ENCODE data around the gene SFRP2. TPM values are rescaled to one million over a fixed set of nuclear protein-coding genes. Genes with fewer than 3 reads are reported as not detected.
A peak's percentile ranks its signal among the peaks of the same experiment; 100 is the strongest.

Gene SFRP2
- total and polyA plus RNA-seq, 4 experiments from 2014 or later: not detected

- H3K9me3 ChIP-seq (ENCODE audit: control insufficient read depth in 1 of 2, low read length in 2 of 2): no peaks in the 10 kb centered on the region
- CTCF ChIA-PET (ENCODE audit: partially characterized antibody): no interaction called here
- H3K27me3 Mint-ChIP-seq: peaks cover 4% of the 10 kb centered on the region in 2 donors
Measured at GRCh38 chr4:153809916-153810810, 21.3 kb upstream of the SFRP2 start.

DNA sequence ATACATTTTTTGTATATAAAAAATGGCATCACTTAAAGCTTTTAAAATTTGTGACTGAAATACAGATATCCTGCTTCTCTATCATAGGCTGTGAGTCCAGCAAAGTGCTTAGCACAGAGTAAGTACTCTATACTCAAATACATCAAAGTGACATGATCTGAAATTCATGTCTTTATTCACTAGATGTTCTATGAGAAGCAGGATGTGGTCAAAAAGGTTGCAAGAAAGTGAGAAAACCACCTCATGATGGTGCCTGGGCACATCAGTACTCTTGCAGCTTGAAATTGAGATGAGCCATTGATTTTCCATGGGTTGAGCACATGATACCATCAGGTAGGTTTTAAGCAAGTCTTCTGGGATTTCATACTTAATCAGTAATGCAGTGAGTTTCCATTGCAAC, 20.4 kb upstream of the SFRP2 start:
- H3K27me3 Mint-ChIP-seq: peaks cover 1 to 2% of the 10 kb centered on the region in 2 donors
- Histone ChIP-seq H3K27me3 (ENCODE audit: insufficient read depth, low read length) (no peaks in the 10 kb centered on the region), H3K27ac (ENCODE audit: low read depth, low read length) (no peak overlapping the region), H3K4me3 (ENCODE audit: low read length in 2 of 2) (no peak overlapping the region), H3K9me3 (ENCODE audit: control insufficient read depth in 1 of 2, low read length in 2 of 2) (no peaks in the 10 kb centered on the region), H3K36me3 (ENCODE audit: insufficient read depth, low read length) (no peaks in the 10 kb centered on the region), H3K4me1 (ENCODE audit: insufficient read depth, low read length) (peaks cover 18% of the 10 kb centered on the region)
- peak overlapping the region in 4 of 8 donors; percentile 10 to 79 (median 33) for H3K4me3 Mint-ChIP-seq
- no peaks in the 10 kb centered on the region for H3K9me3 Mint-ChIP-seq
- no peaks in the 10 kb centered on the region for H3K36me3 Mint-ChIP-seq
- ChIA-PET POLR2A (ENCODE audit: partially characterized antibody) (no interaction called here), CTCF (ENCODE audit: partially characterized antibody) (no interaction called here)
- H3K4me1 Mint-ChIP-seq: peaks cover 17 to 22% (median 18%) of the 10 kb centered on the region in 4 donors
- H3K27ac Mint-ChIP-seq: peak overlapping the region in 2 of 7 donors; percentile 9 to 30
- intact Hi-C loops (cut with micrococcal nuclease): no loop called here
- peak in 4 of 5 donors; percentile 57 to 69 (median 62) for DNase-seq

More at GRCh38 chr4:153809916-153810810, 21.3 kb upstream of the SFRP2 start:
- Mint-ChIP-seq H3K4me1 (peaks cover 17 to 22% (median 18%) of the 10 kb centered on the region in 4 donors), H3K36me3 (no peaks in the 10 kb centered on the region), H3K4me3 (peak overlapping the region in 1 of 8 donors; percentile 79), H3K27ac (peak overlapping the region in 2 of 7 donors; percentile 7 to 26), H3K9me3 (no peaks in the 10 kb centered on the region)
- Histone ChIP-seq H3K27me3 (ENCODE audit: insufficient read depth, low read length) (no peaks in the 10 kb centered on the region), H3K4me1 (ENCODE audit: insufficient read depth, low read length) (peaks cover 18% of the 10 kb centered on the region), H3K27ac (ENCODE audit: low read depth, low read length) (no peak overlapping the region), H3K36me3 (ENCODE audit: insufficient read depth, low read length) (no peaks in the 10 kb centered on the region), H3K4me3 (ENCODE audit: low read length in 2 of 2) (no peak overlapping the region)
- intact Hi-C loops (cut with micrococcal nuclease): no loop called here
- POLR2A ChIA-PET (ENCODE audit: partially characterized antibody): no interaction called here
- no peak for DNase-seq

GRCh38 chr4:153808175-153808574, 19.3 kb upstream of the SFRP2 start:
- Histone ChIP-seq H3K36me3 (ENCODE audit: insufficient read depth, low read length) (no peaks in the 10 kb centered on the region), H3K4me3 (ENCODE audit: low read length in 2 of 2) (no peak overlapping the region), H3K4me1 (ENCODE audit: insufficient read depth, low read length) (peaks cover 18% of the 10 kb centered on the region), H3K27me3 (ENCODE audit: insufficient read depth, low read length) (no peaks in the 10 kb centered on the region), H3K27ac (ENCODE audit: low read depth, low read length) (no peak overlapping the region), H3K9me3 (ENCODE audit: control insufficient read depth in 1 of 2, low read length in 2 of 2) (no peaks in the 10 kb centered on the region)
- H3K4me1 Mint-ChIP-seq: peaks cover 17 to 22% (median 17%) of the 10 kb centered on the region in 4 donors
- H3K9me3 Mint-ChIP-seq: no peaks in the 10 kb centered on the region
- H3K36me3 Mint-ChIP-seq: no peaks in the 10 kb centered on the region
- H3K27ac Mint-ChIP-seq: no peak overlapping the region
- ChIA-PET POLR2A (ENCODE audit: partially characterized antibody) (no interaction called here), CTCF (ENCODE audit: partially characterized antibody) (no interaction called here)
- intact Hi-C loops (cut with micrococcal nuclease): no loop called here
- DNase-seq: no peak
- peak overlapping the region in 2 of 8 donors; percentile 39 to 43 for H3K4me3 Mint-ChIP-seq
- H3K27me3 Mint-ChIP-seq: peaks cover 1 to 2% of the 10 kb centered on the region in 2 donors

DNA sequence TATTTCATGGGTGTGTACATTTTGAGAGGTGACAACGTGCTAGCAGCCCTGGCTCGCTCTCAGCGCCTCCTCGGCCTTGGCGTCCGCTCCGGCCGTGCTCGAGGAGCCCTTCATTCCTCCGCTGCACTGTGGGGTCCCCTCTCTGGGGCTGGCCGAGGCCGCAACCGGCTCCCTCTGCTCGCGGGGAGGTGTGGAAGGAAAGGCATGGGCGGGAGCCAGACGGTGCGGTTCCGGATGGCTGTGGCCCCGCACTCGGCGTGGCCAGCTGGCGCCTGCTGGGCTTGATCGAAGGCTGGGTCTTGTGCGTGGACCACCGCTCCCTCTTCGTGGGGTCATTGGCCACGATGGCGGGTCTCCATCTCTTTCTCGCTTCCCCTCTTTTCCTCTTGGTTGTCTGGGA, 17.2 kb upstream of the SFRP2 start:
- Histone ChIP-seq H3K27me3 (ENCODE audit: insufficient read depth, low read length) (no peaks in the 10 kb centered on the region), H3K36me3 (ENCODE audit: insufficient read depth, low read length) (no peaks in the 10 kb centered on the region), H3K4me3 (ENCODE audit: low read length in 2 of 2) (no peak overlapping the region), H3K9me3 (ENCODE audit: control insufficient read depth in 1 of 2, low read length in 2 of 2) (no peaks in the 10 kb centered on the region), H3K4me1 (ENCODE audit: insufficient read depth, low read length) (peaks cover 18% of the 10 kb centered on the region), H3K27ac (ENCODE audit: low read depth, low read length) (no peak overlapping the region)
- ChIA-PET CTCF (ENCODE audit: partially characterized antibody) (no interaction called here), POLR2A (ENCODE audit: partially characterized antibody) (no interaction called here)
- no peaks in the 10 kb centered on the region for H3K9me3 Mint-ChIP-seq
- H3K36me3 Mint-ChIP-seq: no peaks in the 10 kb centered on the region
- H3K27ac Mint-ChIP-seq: no peak overlapping the region
- no peak for DNase-seq
- H3K27me3 Mint-ChIP-seq: peaks cover 1 to 5% of the 10 kb centered on the region in 2 donors
- no peak overlapping the region for H3K4me3 Mint-ChIP-seq
- H3K4me1 Mint-ChIP-seq: peaks cover 14 to 22% (median 17%) of the 10 kb centered on the region in 4 donors
- intact Hi-C loops (cut with micrococcal nuclease): no loop called here

DNA sequence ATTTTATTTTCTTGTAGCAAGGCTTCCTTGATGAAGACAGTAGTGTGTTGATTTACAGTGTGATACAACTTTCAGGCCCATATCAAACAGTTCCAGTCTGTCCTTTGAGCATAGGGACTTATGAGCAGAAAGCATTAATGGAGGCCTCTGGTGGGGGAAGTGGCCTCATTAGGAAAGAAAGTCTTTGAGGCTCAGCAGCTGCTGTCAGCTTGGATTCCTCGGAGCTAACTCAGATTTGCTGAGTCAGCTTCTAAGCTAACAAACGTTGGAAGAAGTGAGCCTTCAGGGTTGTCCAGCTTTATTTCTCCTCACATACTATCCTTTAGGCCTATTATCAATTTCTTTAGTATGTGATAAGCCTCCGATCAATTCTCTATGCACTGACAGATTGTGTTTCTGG, 15.8 kb upstream of the SFRP2 start:
- no peak overlapping the region for H3K4me3 Mint-ChIP-seq
- no peak overlapping the region for H3K27ac Mint-ChIP-seq
- H3K4me1 Mint-ChIP-seq: peaks cover 11 to 19% (median 14%) of the 10 kb centered on the region in 4 donors
- H3K9me3 Mint-ChIP-seq: no peaks in the 10 kb centered on the region
- H3K27me3 ChIP-seq (ENCODE audit: insufficient read depth, low read length): no peaks in the 10 kb centered on the region
- no peaks in the 10 kb centered on the region for H3K9me3 ChIP-seq (ENCODE audit: control insufficient read depth in 1 of 2, low read length in 2 of 2)
- no peaks in the 10 kb centered on the region for H3K36me3 Mint-ChIP-seq
- no peaks in the 10 kb centered on the region for H3K36me3 ChIP-seq (ENCODE audit: insufficient read depth, low read length)
- no peak overlapping the region for H3K27ac ChIP-seq (ENCODE audit: low read depth, low read length)
- H3K4me3 ChIP-seq (ENCODE audit: low read length in 2 of 2): no peak overlapping the region
- peaks cover 10% of the 10 kb centered on the region for H3K4me1 ChIP-seq (ENCODE audit: insufficient read depth, low read length)
- no peak for DNase-seq
- peaks cover 4 to 7% of the 10 kb centered on the region in 2 donors for H3K27me3 Mint-ChIP-seq
- CTCF ChIA-PET (ENCODE audit: partially characterized antibody): no interaction called here
- intact Hi-C loops (cut with micrococcal nuclease): no loop called here
- POLR2A ChIA-PET (ENCODE audit: partially characterized antibody): no interaction called here

DNA sequence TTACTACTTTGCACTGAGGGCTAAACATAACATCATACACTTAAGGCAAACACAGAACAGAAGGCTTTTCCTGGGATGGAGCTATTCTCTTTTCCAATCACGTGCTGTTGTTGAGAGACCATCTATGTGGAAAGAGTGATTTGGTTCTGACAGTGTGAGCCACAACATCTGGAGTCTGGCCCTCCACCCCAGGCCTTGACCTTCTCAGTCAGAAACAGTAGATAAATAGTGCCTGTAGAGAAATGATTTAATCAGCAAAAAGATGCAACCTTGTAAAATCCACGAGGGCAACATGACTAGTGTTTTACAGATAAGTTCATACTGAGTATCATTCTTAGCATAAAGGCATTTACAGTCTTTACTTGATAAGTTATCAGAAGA, 10.8 kb upstream of the SFRP2 start:
- H3K4me3 Mint-ChIP-seq: no peak overlapping the region
- no peaks in the 10 kb centered on the region for H3K36me3 ChIP-seq (ENCODE audit: insufficient read depth, low read length)

GRCh38 chr4:153798901-153799693, 10.2 kb upstream of the SFRP2 start:
- ChIA-PET POLR2A (ENCODE audit: partially characterized antibody) (no interaction called here), CTCF (ENCODE audit: partially characterized antibody) (no interaction called here)
- no peak for DNase-seq
- Histone ChIP-seq H3K36me3 (ENCODE audit: insufficient read depth, low read length) (no peaks in the 10 kb centered on the region), H3K4me1 (ENCODE audit: insufficient read depth, low read length) (no peaks in the 10 kb centered on the region), H3K4me3 (ENCODE audit: low read length in 2 of 2) (no peak overlapping the region), H3K27me3 (ENCODE audit: insufficient read depth, low read length) (no peaks in the 10 kb centered on the region), H3K9me3 (ENCODE audit: control insufficient read depth in 1 of 2, low read length in 2 of 2) (no peaks in the 10 kb centered on the region), H3K27ac (ENCODE audit: low read depth, low read length) (no peak overlapping the region)
- H3K4me1 Mint-ChIP-seq: no peaks in the 10 kb centered on the region
- H3K9me3 Mint-ChIP-seq: no peaks in the 10 kb centered on the region
- H3K36me3 Mint-ChIP-seq: no peaks in the 10 kb centered on the region
- no peak overlapping the region for H3K4me3 Mint-ChIP-seq
- intact Hi-C loops (cut with micrococcal nuclease): no loop called here
- H3K27ac Mint-ChIP-seq: no peak overlapping the region
- H3K27me3 Mint-ChIP-seq: peaks cover 19 to 34% of the 10 kb centered on the region in 2 donors

More for the DNA sequence above, 10.8 kb upstream of the SFRP2 start:
- CTCF ChIA-PET (ENCODE audit: partially characterized antibody): no interaction called here
- Mint-ChIP-seq H3K27ac (no peak overlapping the region), H3K9me3 (no peaks in the 10 kb centered on the region), H3K27me3 (peaks cover 18 to 29% of the 10 kb centered on the region in 2 donors), H3K36me3 (no peaks in the 10 kb centered on the region), H3K4me1 (no peaks in the 10 kb centered on the region)
- Histone ChIP-seq H3K9me3 (ENCODE audit: control insufficient read depth in 1 of 2, low read length in 2 of 2) (no peaks in the 10 kb centered on the region), H3K27me3 (ENCODE audit: insufficient read depth, low read length) (no peaks in the 10 kb centered on the region), H3K4me1 (ENCODE audit: insufficient read depth, low read length) (no peaks in the 10 kb centered on the region), H3K27ac (ENCODE audit: low read depth, low read length) (no peak overlapping the region), H3K4me3 (ENCODE audit: low read length in 2 of 2) (no peak overlapping the region)
- intact Hi-C loops (cut with micrococcal nuclease): no loop called here
- DNase-seq: no peak
- POLR2A ChIA-PET (ENCODE audit: partially characterized antibody): no interaction called here

All from CD4-positive, alpha-beta memory T cell (primary cell).